Measurements from ENCODE around the gene OXTR.

GRCh38 chr3:8733332-8734094 is 35.9 kb downstream of the OXTR start, which contains the start of gene CAV3:
- TF ChIP-seq, protein P1, sequence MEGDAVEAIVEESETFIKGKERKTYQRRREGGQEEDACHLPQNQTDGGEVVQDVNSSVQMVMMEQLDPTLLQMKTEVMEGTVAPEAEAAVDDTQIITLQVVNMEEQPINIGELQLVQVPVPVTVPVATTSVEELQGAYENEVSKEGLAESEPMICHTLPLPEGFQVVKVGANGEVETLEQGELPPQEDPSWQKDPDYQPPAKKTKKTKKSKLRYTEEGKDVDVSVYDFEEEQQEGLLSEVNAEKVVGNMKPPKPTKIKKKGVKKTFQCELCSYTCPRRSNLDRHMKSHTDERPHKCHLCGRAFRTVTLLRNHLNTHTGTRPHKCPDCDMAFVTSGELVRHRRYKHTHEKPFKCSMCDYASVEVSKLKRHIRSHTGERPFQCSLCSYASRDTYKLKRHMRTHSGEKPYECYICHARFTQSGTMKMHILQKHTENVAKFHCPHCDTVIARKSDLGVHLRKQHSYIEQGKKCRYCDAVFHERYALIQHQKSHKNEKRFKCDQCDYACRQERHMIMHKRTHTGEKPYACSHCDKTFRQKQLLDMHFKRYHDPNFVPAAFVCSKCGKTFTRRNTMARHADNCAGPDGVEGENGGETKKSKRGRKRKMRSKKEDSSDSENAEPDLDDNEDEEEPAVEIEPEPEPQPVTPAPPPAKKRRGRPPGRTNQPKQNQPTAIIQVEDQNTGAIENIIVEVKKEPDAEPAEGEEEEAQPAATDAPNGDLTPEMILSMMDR (IDR thresholded peaks at IDR 0.05 in 4 of 5, conservative IDR thresholded peaks at IDR 0.05 in 1 of 5) = no peak
- peak; percentile 36 to 41 for TF ChIP-seq POLR2A (IDR thresholded peaks at IDR 0.05)

Data from gastrocnemius medialis (tissue), 4 donors.